ENCODE results near the gene SPOCK1. TPM values are rescaled to one million over a fixed set of nuclear protein-coding genes. Genes with fewer than 3 reads are reported as not detected.

Gene SPOCK1
- total and polyA plus RNA-seq, 2 of the 4 experiments (the other 2 are of a cell fraction) = 5.0 to 20.3 TPM

DNA sequence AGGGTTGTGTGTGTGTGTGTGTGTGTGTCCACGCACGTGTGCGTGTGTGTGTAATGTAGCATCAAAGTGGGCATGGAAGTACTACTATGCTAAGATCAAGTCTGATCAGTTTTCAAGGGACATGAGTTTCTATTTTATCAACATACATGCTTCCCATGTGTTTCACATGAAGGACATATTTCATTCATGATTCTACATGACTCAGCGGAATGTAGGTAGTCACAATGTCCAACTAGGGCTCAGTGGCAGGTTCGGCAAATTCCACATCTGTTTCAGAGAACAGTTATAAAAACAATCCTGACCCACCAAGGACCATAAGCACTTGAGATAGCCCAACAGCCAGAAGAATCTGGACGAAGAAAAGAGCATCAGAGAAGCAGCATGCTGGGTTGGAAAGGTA is 148.3 kb downstream of the SPOCK1 start:
- H3K9me3 ChIP-seq (ENCODE audit: control insufficient read depth, insufficient read depth, low read length) = no peaks in the 10 kb centered on the region
- no peaks in the 10 kb centered on the region; the same call in 1 of the 2 replicates for H4K20me1 ChIP-seq (ENCODE audit: insufficient read depth, low read length)
- no peak for DNase-seq
- no peaks in the 10 kb centered on the region for H3K4me1 ChIP-seq (ENCODE audit: control insufficient read depth, insufficient read depth, low read length)
- H3K9ac ChIP-seq (ENCODE audit: low read depth, low read length) = no peak overlapping the region
- no peak overlapping the region for H4K5ac ChIP-seq (ENCODE audit: low read depth, low read length)
- no peak overlapping the region for H3K4me3 ChIP-seq (ENCODE audit: insufficient read depth, low read depth, low read length)
- H3K27me3 ChIP-seq (ENCODE audit: control insufficient read depth, insufficient read depth, low read length) = no peaks in the 10 kb centered on the region
- no peak overlapping the region for H3K4me2 ChIP-seq (ENCODE audit: low read depth, low read length)
- H4K8ac ChIP-seq (ENCODE audit: low read depth in 2 of 2, low read length in 2 of 2) = no peak overlapping the region
- TF ChIP-seq MAZ (IDR thresholded peaks at IDR 0.05; ENCODE audit: borderline replicate concordance, low read depth, low read length) = no peak
- peak; percentile 54; the same call in 1 of the 2 replicates for TF ChIP-seq MAFK (IDR thresholded peaks at IDR 0.05; ENCODE audit: low read depth, low read length)
- peak; percentile 70 for TF ChIP-seq NFE2L2 (IDR thresholded peaks at IDR 0.05; ENCODE audit: low read depth, low read length)
- ChIA-PET POLR2A (ENCODE audit: unreplicated experiment) (no interaction called here), CTCF (no interaction called here)
- no peak overlapping the region for H4K91ac ChIP-seq (ENCODE audit: insufficient read depth, low read depth, low read length)
- no CpG with 5 or more reads among the region's 6 CpGs for WGBS, 2 experiments (ENCODE audit: extremely low coverage in 2 of 2, insufficient read length in 1 of 2)
- H3K23ac ChIP-seq (ENCODE audit: low read depth, low read length) = no peak overlapping the region
- BruUV-seq (replicated peaks) = no TSS peak
- no peak overlapping the region for H2BK20ac ChIP-seq (ENCODE audit: low read depth, low read length)
- no peak overlapping the region for H3K18ac ChIP-seq (ENCODE audit: low read depth, low read length)
- intact Hi-C loops (cut with micrococcal nuclease) = no loop called here
- no peak overlapping the region for H3K56ac ChIP-seq (ENCODE audit: extremely low read depth, insufficient read depth, low read length)
- no peaks in the 10 kb centered on the region for H3K36me3 ChIP-seq (ENCODE audit: control insufficient read depth, insufficient read depth, low read length)
- no peak overlapping the region for H2AFZ ChIP-seq (replicated peaks; ENCODE audit: low read length, poor library complexity)
- H2BK120ac ChIP-seq (ENCODE audit: low read depth, low read length) = no peak overlapping the region
- H3K9me1 ChIP-seq (ENCODE audit: insufficient read depth, low read length) = no peaks in the 10 kb centered on the region
- no peak for ATAC-seq (ENCODE audit: low read depth)
- H3K4ac ChIP-seq (ENCODE audit: low read depth, low read length) = no peak overlapping the region
- H2BK15ac ChIP-seq (ENCODE audit: low read depth, low read length) = no peak overlapping the region
- no peak overlapping the region for H2BK5ac ChIP-seq (ENCODE audit: low read depth, low read length, poor library complexity, severe bottlenecking)
- no peaks in the 10 kb centered on the region for H3K79me1 ChIP-seq (ENCODE audit: low read depth in 1 of 2, low read length in 2 of 2)
- no peak overlapping the region for H3K14ac ChIP-seq (replicated peaks; ENCODE audit: low read depth, low read length)
- H3K27ac ChIP-seq (ENCODE audit: insufficient read depth, low read length) = no peak overlapping the region
- dilution Hi-C loops (cut with HindIII; ENCODE audit: low sequenced_read_pairs, unreplicated experiment) = no loop called here
- no peak overlapping the region for H2AK5ac ChIP-seq (ENCODE audit: low read depth, low read length)
- no peak overlapping the region for H2AK9ac ChIP-seq (replicated peaks; ENCODE audit: low read depth, low read length, poor library complexity)
- in situ Hi-C loops (cut with MboI; ENCODE audit: low sequenced_read_pairs) = no loop called here

All from IMR-90 (cell line).